GM18907 (cell line): ENCODE data around the gene CPLX3.

Experiments
- ATAC-seq: cut with Tn5 transposase; IDR thresholded peaks from one replicate; pipeline ENCODE4 v1.9.1; 2021; ENCODE audit warnings: mild to moderate bottlenecking, moderate library complexity; ENCODE audit not compliant: unreplicated experiment

The CPLX3 gene

DNA sequence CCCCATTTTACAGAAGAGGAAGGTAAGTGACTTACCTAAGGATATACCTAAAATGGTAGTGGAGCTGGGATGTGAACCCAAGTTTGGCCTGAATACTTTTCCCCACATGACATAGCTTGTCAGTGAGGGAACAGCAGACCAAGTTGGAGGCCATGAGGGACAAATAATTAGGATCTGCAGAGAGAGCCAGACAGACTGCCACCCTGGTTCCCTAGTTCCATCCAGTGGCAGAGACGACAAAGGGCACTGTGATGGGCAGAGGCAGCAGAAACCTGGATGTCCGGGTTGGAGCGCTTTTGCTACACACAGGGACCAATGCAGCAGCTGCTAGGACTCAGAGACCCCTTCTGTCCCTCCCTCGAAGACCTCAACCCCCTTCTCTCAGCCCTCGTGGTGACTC lies 1.2 kb downstream of the CPLX3 start:
- ATAC-seq = no peak

DNA sequence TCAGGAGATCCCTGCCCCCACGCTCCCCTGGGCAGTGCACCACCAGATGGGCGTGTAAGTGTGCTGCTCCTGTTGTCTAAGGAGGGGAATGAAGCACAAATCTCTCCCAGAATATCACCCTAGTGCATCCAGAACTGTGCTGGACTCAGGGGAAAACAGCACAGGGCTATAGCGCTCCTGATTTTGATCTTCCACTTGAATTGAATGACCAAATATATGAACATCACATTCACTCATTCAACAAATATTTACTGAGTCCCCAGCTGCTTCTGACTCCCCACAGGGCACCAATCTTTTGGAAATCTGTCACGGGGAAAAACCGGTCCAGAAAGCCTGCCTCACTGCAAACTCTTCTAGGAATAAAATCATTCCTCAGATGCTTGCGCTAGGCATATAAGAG lies 2.4 kb downstream of the CPLX3 start:
- no peak for ATAC-seq

- ATAC-seq = no peak
Measured at GRCh38 chr15:74829486-74829885, 3.1 kb downstream of the CPLX3 start.

GRCh38 chr15:74829991-74830390 lies 3.6 kb downstream of the CPLX3 start:
- no peak for ATAC-seq

- no peak for ATAC-seq
Measured at GRCh38 chr15:74830868-74831267, 4.4 kb downstream of the CPLX3 start.

DNA sequence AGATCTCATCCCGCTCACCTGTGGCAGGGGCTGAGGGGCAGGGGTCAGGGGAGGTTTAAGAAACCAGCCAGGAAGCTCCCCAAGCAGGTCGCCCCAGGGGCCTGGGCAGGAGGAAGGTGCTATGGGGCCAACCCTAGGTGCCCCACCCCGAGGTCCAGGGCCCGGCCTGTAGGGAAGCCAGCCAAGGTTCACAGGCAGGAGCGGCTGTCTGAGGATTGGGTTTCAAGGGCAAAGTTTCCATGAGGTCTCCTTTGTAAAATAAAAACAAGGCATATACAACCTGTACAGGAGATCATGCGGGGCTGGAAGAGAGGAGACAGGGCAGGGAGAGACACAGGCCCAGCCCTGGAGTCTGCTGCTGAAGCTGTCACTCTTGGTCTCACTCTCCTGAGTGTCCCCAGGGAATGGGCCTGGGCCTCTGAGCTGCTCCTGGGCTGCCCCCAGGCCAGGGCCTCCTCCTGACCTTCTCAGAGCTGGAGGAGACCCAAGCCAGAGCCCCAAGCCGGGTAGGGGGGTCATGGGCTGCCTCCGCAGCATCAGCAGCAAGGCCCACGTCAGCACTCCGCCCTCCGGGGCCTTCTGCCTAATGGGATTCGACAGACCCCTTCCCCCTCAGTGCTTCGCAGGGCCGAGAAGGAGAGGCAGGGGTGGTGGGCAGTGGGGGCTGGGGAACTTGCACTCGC lies 5.5 kb downstream of the CPLX3 start:
- no peak for ATAC-seq

GRCh38 chr15:74832826-74833225 lies 6.4 kb downstream of the CPLX3 start:
- ATAC-seq = no peak

DNA sequence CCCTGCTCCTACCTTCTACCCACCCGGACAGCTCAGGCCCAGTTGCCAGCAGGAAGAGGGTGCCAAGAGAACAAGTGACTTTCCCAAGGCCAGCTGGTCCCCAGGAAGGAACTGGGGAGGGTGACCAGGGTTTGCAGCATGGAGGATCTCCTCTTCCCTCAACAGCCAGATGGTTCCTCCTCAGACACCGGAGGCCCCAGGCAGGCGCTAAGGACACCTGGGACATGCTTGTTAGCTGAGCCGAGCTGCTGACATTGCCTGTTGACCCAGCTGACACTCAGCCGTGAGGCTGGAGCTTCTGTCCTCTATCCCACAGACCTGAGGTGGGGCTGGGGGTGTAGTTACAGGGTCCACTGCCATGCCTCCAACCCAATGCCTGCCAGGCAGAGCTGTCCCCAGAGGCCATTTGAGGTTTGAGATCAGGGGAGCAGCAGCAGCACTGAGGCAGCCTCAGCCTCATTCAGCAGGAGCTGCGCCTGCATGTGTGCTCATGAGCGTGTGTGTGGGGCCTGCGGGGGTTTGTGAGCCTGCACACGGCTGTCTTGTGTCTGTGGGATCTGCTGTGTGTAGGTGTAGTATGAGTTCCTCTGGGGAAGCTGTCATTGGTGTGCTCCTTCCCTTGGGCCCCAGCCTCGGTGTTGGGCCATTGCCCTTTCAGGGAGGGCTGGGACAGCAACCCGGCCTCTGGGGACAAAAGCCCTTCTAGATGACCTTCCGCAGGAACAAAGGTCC lies 7.1 kb downstream of the CPLX3 start:
- ATAC-seq = no peak

GRCh38 chr15:74835312-74835823 lies 8.9 kb downstream of the CPLX3 start:
- no peak for ATAC-seq

GRCh38 chr15:74836846-74837245 lies 10.4 kb downstream of the CPLX3 start:
- ATAC-seq = no peak

- ATAC-seq = no peak
Measured at GRCh38 chr15:74837482-74838136, 11.2 kb downstream of the CPLX3 start.

DNA sequence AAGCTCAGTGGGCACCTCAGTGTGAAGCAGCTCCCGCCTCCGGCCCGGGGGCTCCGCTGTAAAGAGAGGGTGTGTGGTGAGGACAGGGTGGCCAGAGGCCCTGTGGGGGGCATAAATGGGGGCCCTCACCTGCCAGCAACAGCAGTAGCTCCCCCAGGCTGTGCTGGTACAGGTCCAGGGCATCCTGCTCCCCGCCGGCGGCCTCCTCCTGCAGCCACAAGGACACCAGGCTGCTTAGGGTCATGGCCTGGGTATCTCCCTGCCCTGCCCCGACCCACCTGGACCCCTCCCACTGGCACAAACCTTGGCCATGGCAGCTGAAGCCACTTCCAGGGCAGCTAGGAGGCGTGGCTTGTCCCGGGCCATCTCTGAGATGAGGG lies 11.7 kb downstream of the CPLX3 start:
- no peak for ATAC-seq

DNA sequence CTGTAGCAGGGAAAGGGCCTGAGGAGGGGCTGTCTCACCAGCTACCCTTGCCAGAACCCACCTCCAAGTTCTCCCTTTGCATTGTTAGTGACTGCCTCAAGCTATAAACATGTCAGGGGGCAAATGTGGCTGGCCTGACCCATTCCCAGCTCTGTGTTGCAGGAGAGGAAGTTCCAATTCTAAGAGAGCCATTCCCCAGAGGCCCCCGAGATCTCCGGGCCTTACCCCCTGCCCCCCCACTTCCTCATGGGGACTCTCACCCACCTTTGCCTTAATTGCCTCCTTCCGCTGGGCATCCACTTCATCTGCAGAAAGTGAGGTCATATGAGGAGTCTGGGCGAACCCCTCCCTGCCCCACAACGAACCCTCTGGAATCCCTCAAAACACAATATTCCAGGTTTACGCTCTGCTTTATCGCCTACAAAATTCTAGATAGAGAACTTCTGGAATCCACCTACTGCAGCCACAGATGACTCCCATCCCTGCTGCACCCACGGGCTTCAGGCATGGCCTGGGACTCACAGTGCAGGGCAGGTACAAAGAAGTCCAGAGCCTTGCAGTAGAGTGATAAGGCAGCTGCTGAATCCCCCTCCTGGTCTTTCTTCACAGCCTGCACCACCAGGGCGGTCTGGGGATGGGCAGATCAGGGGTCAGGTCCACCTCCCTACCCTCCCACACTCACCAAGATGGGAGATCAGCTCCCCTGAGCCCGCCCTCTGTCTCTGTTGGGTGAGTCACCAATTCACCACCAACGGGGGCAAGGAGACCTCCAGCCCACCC lies 12.5 kb downstream of the CPLX3 start:
- no peak for ATAC-seq

- ATAC-seq = no peak
Measured at GRCh38 chr15:74839526-74840395, 13.3 kb downstream of the CPLX3 start.

DNA sequence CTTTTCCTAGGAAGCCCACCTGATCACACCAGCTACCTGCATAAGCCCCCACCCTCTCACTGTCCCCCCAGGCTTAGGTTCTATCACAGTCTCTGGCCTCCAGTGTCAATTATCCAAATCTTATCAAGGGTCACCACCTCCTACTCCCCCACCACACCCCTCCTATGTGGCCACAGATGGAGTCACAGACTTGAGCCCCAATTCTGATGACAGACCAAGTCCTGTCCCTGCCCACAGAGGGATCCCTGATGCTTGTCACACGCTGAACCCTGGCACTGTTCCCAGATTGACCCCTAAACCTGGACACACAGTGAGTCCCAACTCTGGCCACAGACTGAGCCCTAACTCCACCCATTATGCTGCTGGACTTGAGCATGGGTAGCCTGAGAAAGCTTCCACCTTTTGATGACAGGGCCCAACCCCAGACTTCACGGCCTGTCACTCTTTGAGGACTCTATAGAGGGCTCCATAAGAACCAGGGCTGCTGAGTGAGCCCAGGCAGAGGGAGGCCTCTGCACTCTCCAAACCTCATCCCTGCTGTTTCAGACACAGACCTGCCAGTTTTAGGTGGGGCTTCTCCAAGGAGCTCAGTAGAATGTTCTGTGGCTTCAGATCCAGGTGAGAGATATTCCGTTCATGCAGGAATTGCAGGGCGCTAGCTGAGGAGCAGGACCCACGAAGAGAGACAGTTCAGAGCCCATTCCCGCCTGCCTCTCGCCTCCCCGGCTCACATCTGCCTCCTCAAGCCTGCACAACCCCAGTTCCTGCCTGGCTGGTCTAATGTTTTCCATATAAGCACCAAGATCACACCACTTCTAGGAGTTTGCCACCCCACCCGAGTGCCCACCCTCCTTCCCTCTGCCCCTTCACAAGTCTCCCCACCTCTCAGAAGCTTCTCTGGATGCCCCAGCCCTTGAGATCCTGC lies 14.7 kb downstream of the CPLX3 start:
- ATAC-seq = no peak

GRCh38 chr15:74841891-74842373 lies 15.5 kb downstream of the CPLX3 start:
- no peak for ATAC-seq

DNA sequence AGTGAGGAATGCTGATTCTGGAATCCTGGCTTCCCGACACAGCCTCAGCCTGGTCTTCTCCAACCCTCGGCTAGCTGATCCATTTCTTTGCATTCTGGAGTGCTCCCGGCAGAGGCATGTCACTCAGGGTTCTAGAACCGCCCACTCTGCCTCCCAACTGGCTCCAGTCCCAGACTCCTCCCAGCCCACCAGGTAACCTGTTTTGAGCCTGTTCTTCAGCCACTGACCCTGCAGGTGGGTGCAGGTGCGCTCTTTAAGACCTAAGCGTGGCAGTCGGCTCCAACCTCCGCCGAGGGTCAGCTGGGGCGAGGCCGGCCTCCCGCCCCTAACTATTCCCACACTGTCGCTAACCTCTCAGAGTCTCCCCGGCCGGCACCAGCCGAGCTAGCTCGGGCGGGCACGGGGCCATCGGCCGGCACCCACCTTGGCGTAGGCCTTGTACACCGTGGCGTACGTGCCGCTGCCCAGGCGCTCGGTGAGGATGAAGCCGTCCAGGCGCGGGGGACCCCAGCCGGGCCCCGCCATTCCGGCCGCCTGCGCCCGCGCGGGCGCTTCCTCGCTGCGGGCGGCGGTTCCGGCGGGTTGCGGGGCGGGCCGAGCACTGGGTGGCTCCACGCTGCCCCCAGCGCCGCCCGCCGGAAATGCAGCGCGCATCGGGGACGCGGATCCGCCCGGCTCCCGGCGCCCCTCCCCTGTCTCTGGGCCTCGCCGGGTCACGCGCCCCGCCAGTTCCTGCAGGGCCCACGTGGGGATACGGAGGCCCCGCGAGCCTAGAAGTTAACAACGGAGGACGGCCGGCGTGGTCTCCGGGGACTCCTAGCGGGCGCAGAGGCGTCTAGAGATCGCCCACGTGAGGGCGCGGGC lies 16.4 kb downstream of the CPLX3 start, which contains the start of gene ULK3:
ULK3 (minus strand) TSS at position 576 of the 864 bp plus-strand sequence; CDS start at position 525, 51 bp downstream.
- peak; percentile 78 for ATAC-seq

DNA sequence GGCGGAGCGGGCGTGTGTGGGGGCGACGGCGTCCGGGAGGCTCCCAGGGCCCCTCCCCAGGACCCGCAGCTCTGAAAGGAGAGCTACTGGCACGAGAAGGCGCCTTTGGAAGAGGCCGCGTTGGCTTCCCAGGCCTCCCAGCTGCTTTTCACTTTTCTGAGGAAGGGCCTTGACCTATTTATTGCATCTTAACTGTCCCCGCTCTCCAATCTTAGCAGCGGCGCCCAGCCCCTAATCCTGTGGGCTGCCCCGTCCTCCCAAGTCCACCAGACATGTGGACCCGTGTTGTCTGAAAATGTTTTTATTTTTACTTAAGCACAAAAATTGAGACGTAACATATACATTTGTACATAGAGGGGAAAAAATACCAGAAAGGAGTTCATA lies 17.0 kb downstream of the CPLX3 start:
- ATAC-seq = no peak
